Measurements from ENCODE around the gene CCDC167. TPM values are rescaled to one million over a fixed set of nuclear protein-coding genes. Genes with fewer than 3 reads are reported as not detected.

The CCDC167 gene
- total RNA-seq, 1 experiment from 2014 or later: 27.8 TPM

GRCh38 chr6:37549154-37549553, 49.5 kb upstream of the CCDC167 start:
- H3K4me1 ChIP-seq (ENCODE audit: control insufficient read depth in 1 of 2, insufficient read depth in 2 of 2, low read length in 2 of 2): peaks cover 9 to 54% of the 10 kb centered on the region in 2 experiments
- no peak for DNase-seq (ENCODE audit: low read depth, low spot score)
- no peak overlapping the region for H2AFZ ChIP-seq (ENCODE audit: low read depth, low read length, poor library complexity, severe bottlenecking)
- no TSS peak for BruUV-seq (replicated peaks)
- POLR2A ChIA-PET: no interaction called here
- H3K9me3 ChIP-seq (ENCODE audit: control insufficient read depth in 1 of 2, insufficient read depth in 1 of 2, low read depth in 1 of 2, low read length in 2 of 2): no peaks in the 10 kb centered on the region
- H3K4me3 ChIP-seq (replicated peaks in 1 of 2; ENCODE audit: low read depth in 1 of 2, low read length in 2 of 2): no peak overlapping the region
- no peaks in the 10 kb centered on the region for H3K79me2 ChIP-seq (ENCODE audit: insufficient read depth, low read length)
- CTCF ChIA-PET: interaction anchor here (1.5 kb wide), 1 partner anchor 11 kb away, joined by 6 read pairs; no protein-coding TSS in a partner anchor
- no peak overlapping the region for H3K9ac ChIP-seq (ENCODE audit: low read length)
- no peak for ATAC-seq
- no peaks in the 10 kb centered on the region for H3K27me3 ChIP-seq (ENCODE audit: insufficient read depth, low read length)
- RAD21 ChIA-PET (ENCODE audit: low non-redundant PET in 1 of 2, low total read pairs in 2 of 2, uncharacterized antibody in 2 of 2, unreplicated experiment in 2 of 2): no interaction called here
- no peak overlapping the region for H3K4me2 ChIP-seq (ENCODE audit: low read length)
- H3K9me2 ChIP-seq (ENCODE audit: insufficient read depth): no peaks in the 10 kb centered on the region
- TF ChIP-seq SIN3A (IDR thresholded peaks at IDR 0.05; ENCODE audit: low read depth) (no peak), CBX3 (IDR thresholded peaks at IDR 0.05; ENCODE audit: low read depth) (no peak), SRF (IDR thresholded peaks at IDR 0.05; ENCODE audit: low read depth) (no peak), ZFX (IDR thresholded peaks at IDR 0.05) (no peak), ELF1 (IDR thresholded peaks at IDR 0.05; ENCODE audit: borderline replicate concordance, low read depth) (no peak), RAD21 (IDR thresholded peaks at IDR 0.05; ENCODE audit: low read depth) (no peak), REST (IDR thresholded peaks at IDR 0.05; ENCODE audit: low read depth) (no peak), EZH2 (IDR thresholded peaks at IDR 0.05) (no peak), POLR2A (IDR thresholded peaks at IDR 0.05; ENCODE audit: borderline replicate concordance, extremely low read depth, insufficient read depth, insufficient read length) (no peak), ZNF274 (IDR thresholded peaks at IDR 0.05; ENCODE audit: low read depth, low read length) (no peak), ZBTB33 (IDR thresholded peaks at IDR 0.05; ENCODE audit: extremely low read depth, insufficient replicate concordance, low read length) (no peak), EGR1 (IDR thresholded peaks at IDR 0.05; ENCODE audit: low read depth) (no peak), FOSL1 (IDR thresholded peaks at IDR 0.05; ENCODE audit: low read depth) (no peak), YY1 (IDR thresholded peaks at IDR 0.05; ENCODE audit: extremely low read depth, insufficient replicate concordance, low read depth, low read length) (no peak), CEBPB (IDR thresholded peaks at IDR 0.05; ENCODE audit: low read depth) (no peak), JUND (IDR thresholded peaks at IDR 0.05) (no peak), CTCF (IDR thresholded peaks at IDR 0.05 in 2 of 3, conservative IDR thresholded peaks at IDR 0.05 in 1 of 3; ENCODE audit: borderline replicate concordance in 1 of 3, insufficient read depth in 1 of 3, low read depth in 2 of 3, low read length in 2 of 3) (no peak)
- H3K36me3 ChIP-seq (ENCODE audit: control insufficient read depth in 1 of 2, insufficient read depth in 2 of 2, low read length in 2 of 2): no peaks in the 10 kb centered on the region
- no peak overlapping the region for H3K27ac ChIP-seq (ENCODE audit: low read depth, low read length)
- H4K20me1 ChIP-seq (ENCODE audit: insufficient read depth): no peaks in the 10 kb centered on the region
- intact Hi-C loops (cut with micrococcal nuclease): no loop called here
